ENCODE data around the gene RPL22. TPM values are rescaled to one million over a fixed set of nuclear protein-coding genes. Genes with fewer than 3 reads are reported as not detected.

Gene RPL22
- total RNA-seq, 4 donors from 2014 or later = 126 to 281 (median 227) TPM

- H3K36me3 ChIP-seq = no peaks in the 10 kb centered on the region
- no peaks in the 10 kb centered on the region for H3K9me3 ChIP-seq
- no peak overlapping the region for H3K4me3 ChIP-seq
- no peaks in the 10 kb centered on the region for H3K4me1 ChIP-seq
- peaks cover 52% of the 10 kb centered on the region for H3K27me3 ChIP-seq
- no peak overlapping the region for H3K27ac ChIP-seq
- TF ChIP-seq EP300 (IDR thresholded peaks at IDR 0.05) (no peak), CTCF (IDR thresholded peaks at IDR 0.05) (no peak), POLR2A (IDR thresholded peaks at IDR 0.05) (no peak), POLR2AphosphoS5 (IDR thresholded peaks at IDR 0.05) (no peak)
- 48 to 50% methylated on average over 6 to 9 of the region's 13 CpGs for WGBS, 2 donors (ENCODE audit: low coverage in 1 of 2)
- ATAC-seq = no peak
Measured at GRCh38 chr1:6162773-6163172, 36.6 kb downstream of the RPL22 start.

GRCh38 chr1:6162341-6162740 is 37.1 kb downstream of the RPL22 start:
- Histone ChIP-seq H3K36me3 (no peaks in the 10 kb centered on the region), H3K4me3 (no peak overlapping the region), H3K4me1 (no peaks in the 10 kb centered on the region), H3K27me3 (peaks cover 52% of the 10 kb centered on the region), H3K27ac (no peak overlapping the region), H3K9me3 (no peaks in the 10 kb centered on the region)
- ATAC-seq = no peak
- 70 to 80% methylated on average over 1 to 5 of the region's 7 CpGs for WGBS, 2 donors (ENCODE audit: low coverage in 1 of 2)
- no peak for TF ChIP-seq EP300 (IDR thresholded peaks at IDR 0.05)
- no peak for TF ChIP-seq CTCF (IDR thresholded peaks at IDR 0.05)

DNA sequence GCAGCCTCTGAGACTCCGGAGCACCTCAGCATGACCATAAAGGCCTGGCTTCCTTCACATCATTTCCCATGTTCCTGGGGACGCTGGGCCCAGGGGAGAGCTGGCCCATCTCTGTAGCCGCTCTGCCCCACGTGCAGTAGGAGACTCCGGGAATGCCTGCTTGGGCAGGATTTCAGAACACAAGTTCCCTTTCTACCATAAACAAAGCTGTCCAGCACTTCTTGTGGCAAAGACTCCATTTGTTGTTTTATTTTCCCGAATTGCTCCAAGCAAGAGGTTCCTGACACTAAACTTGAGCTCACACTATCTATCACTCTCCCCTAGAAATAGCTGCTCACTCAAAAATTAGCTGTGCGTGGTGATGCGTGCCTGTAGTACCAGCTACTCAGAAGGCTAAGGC is 41.2 kb downstream of the RPL22 start:
- WGBS, 2 donors (ENCODE audit: low coverage in 1 of 2) = 74 to 82% methylated on average over 2 to 8 of the region's 8 CpGs
- Histone ChIP-seq H3K27me3 (peaks cover 37% of the 10 kb centered on the region), H3K27ac (no peak overlapping the region), H3K4me3 (no peak overlapping the region), H3K4me1 (no peaks in the 10 kb centered on the region), H3K9me3 (no peaks in the 10 kb centered on the region), H3K36me3 (no peaks in the 10 kb centered on the region)
- no peak for ATAC-seq
- TF ChIP-seq EP300 (IDR thresholded peaks at IDR 0.05) = no peak

- no peak for ATAC-seq
- Histone ChIP-seq H3K27me3 (peaks cover 31% of the 10 kb centered on the region), H3K4me1 (no peaks in the 10 kb centered on the region), H3K27ac (no peak overlapping the region), H3K36me3 (no peaks in the 10 kb centered on the region), H3K4me3 (no peak overlapping the region), H3K9me3 (no peaks in the 10 kb centered on the region)
- TF ChIP-seq POLR2A (IDR thresholded peaks at IDR 0.05) (no peak), POLR2AphosphoS5 (IDR thresholded peaks at IDR 0.05) (no peak), EP300 (IDR thresholded peaks at IDR 0.05) (no peak), CTCF (IDR thresholded peaks at IDR 0.05) (no peak)
- 51% methylated on average over 11 of the region's 15 CpGs; no CpG with 5 or more reads in 1 of the 2 donors for WGBS, 2 donors (ENCODE audit: low coverage in 1 of 2)
Measured at GRCh38 chr1:6157528-6158174, 41.7 kb downstream of the RPL22 start.

GRCh38 chr1:6157132-6157527 is 42.3 kb downstream of the RPL22 start:
- ATAC-seq = no peak
- Histone ChIP-seq H3K9me3 (no peaks in the 10 kb centered on the region), H3K4me3 (no peak overlapping the region), H3K4me1 (no peaks in the 10 kb centered on the region), H3K27me3 (peaks cover 26% of the 10 kb centered on the region), H3K27ac (no peak overlapping the region), H3K36me3 (no peaks in the 10 kb centered on the region)
- no CpG with 5 or more reads among the region's 2 CpGs for WGBS, 2 donors (ENCODE audit: low coverage in 1 of 2)
- TF ChIP-seq POLR2AphosphoS5 (IDR thresholded peaks at IDR 0.05) = no peak
- TF ChIP-seq POLR2A (IDR thresholded peaks at IDR 0.05) = no peak
- no peak for TF ChIP-seq CTCF (IDR thresholded peaks at IDR 0.05)
- TF ChIP-seq EP300 (IDR thresholded peaks at IDR 0.05) = no peak
